Endodermal cell (in vitro differentiated cells): Measurements from ENCODE around the gene ZNF423. TPM values are rescaled to one million over a fixed set of nuclear protein-coding genes. Genes with fewer than 3 reads are reported as not detected.
A peak's percentile ranks its signal among the peaks of the same experiment; 100 is the strongest.

Experiments used
- DNase-seq: peaks from one replicate; pipeline ENCODE4 v3.0.0-alpha.2; 2017
- H3K27ac ChIP-seq: 2 replicates; pipeline ENCODE4 v1.5.1; 2013; ENCODE audit warnings: mild to moderate bottlenecking, low read depth, low read length, moderate library complexity
- H3K27me3 ChIP-seq: 2 replicates; pipeline ENCODE4 v1.6.1; 2013; ENCODE audit warnings: mild to moderate bottlenecking, low read length, moderate library complexity; ENCODE audit not compliant: insufficient read depth, control insufficient read depth, poor library complexity, severe bottlenecking
- H3K36me3 ChIP-seq: 2 replicates; pipeline ENCODE4 v1.7.0; 2013; ENCODE audit warnings: mild to moderate bottlenecking, low read length, moderate library complexity; ENCODE audit not compliant: control insufficient read depth, insufficient read depth
- H3K4me1 ChIP-seq: one replicate; pipeline ENCODE4 v1.7.0; 2013; ENCODE audit warnings: low read length; ENCODE audit not compliant: control insufficient read depth, insufficient read depth
- H3K4me3 ChIP-seq: 2 replicates; pipeline ENCODE4 v1.5.1; 2013; ENCODE audit warnings: mild to moderate bottlenecking, low read length, moderate library complexity
- H3K9ac ChIP-seq: 2 replicates; pipeline ENCODE4 v1.6.1; 2013; ENCODE audit warnings: mild to moderate bottlenecking, low read length, moderate library complexity; ENCODE audit not compliant: poor library complexity, severe bottlenecking; ENCODE audit errors: extremely low read depth
- H3K9me3 ChIP-seq: 2 replicates; pipeline ENCODE4 v1.6.1; 2013; ENCODE audit warnings: mild to moderate bottlenecking, low read length, moderate library complexity; ENCODE audit not compliant: control insufficient read depth
- H3K27ac Mint-ChIP-seq: 2 replicates; pipeline ENCODE4 v1.8.0; 2020; ENCODE audit warnings: mixed read lengths
- H3K27me3 Mint-ChIP-seq: 2 replicates; pipeline ENCODE4 v1.8.0; 2021; ENCODE audit warnings: mild to moderate bottlenecking, mixed read lengths; ENCODE audit not compliant: insufficient read depth
- H3K36me3 Mint-ChIP-seq: 2 replicates; pipeline ENCODE4 v1.8.0; 2020; ENCODE audit warnings: low read depth, mixed read lengths
- H3K4me1 Mint-ChIP-seq: 2 replicates; pipeline ENCODE4 v1.8.0; 2020; ENCODE audit warnings: mixed read lengths
- H3K4me3 Mint-ChIP-seq: 2 replicates; pipeline ENCODE4 v1.8.0; 2020; ENCODE audit warnings: mild to moderate bottlenecking, moderate library complexity, mixed read lengths
- H3K9me3 Mint-ChIP-seq: 2 replicates; pipeline ENCODE4 v1.8.0; 2020; ENCODE audit warnings: mild to moderate bottlenecking, mixed read lengths
- CTCF ChIP-seq: fragments of 200-600 bp; sonication (generic); conservative IDR thresholded peaks from 2 replicates; pipeline ENCODE4 v1.5.0; 2021; ENCODE audit warnings: antibody characterized with exemption, mild to moderate bottlenecking
- WGBS, 2 experiments: methylation state at CpG; one replicate each; pipeline versions ENCODE4 v1.1.5 to v1.1.7; 2013; ENCODE audit warnings: missing lambda C conversion rate in 2 of 2, mixed read lengths in 1 of 2; ENCODE audit not compliant: insufficient coverage in 1 of 2, insufficient read length in 1 of 2; 5-methylcytosine and 5-hydroxymethylcytosine counted together
- total RNA-seq, 2 donors: library from RNA; stranded (reverse); fragmentation: NEBNext Ultra II Directional in 1 of 2; extraction: Animal tissue kit (Norgen Biotek cat#: 25700) in 1 of 2; gene quantifications; 2 replicates in 1 of 2; 3 replicates in 1 of 2; pipeline ENCODE4 v1.2.1, GENCODE V29; 2021

The ZNF423 gene
- total RNA-seq, 2 donors from 2014 or later: 30.3 to 41.9 TPM

- H3K4me1 Mint-ChIP-seq: peaks cover 3% of the 10 kb centered on the region
- H3K4me3 ChIP-seq: no peak overlapping the region
- peaks cover 37% of the 10 kb centered on the region for H3K9me3 Mint-ChIP-seq
- H3K4me1 ChIP-seq: no peaks in the 10 kb centered on the region
- H3K36me3 Mint-ChIP-seq: peaks cover 35% of the 10 kb centered on the region
- no peaks in the 10 kb centered on the region for H3K27me3 Mint-ChIP-seq
- H3K27ac ChIP-seq: no peak overlapping the region
- whole genome bisulfite sequencing, 2 experiments: 74% methylated on average over 4 to 5 of the region's 5 CpGs
- no peak overlapping the region for H3K9ac ChIP-seq
- no peak for DNase-seq
- no peak overlapping the region for H3K27ac Mint-ChIP-seq
- no peaks in the 10 kb centered on the region for H3K27me3 ChIP-seq
- no peak overlapping the region for H3K4me3 Mint-ChIP-seq
- H3K36me3 ChIP-seq: peaks cover 9% of the 10 kb centered on the region
- no peak for TF ChIP-seq CTCF
- peaks cover 40% of the 10 kb centered on the region for H3K9me3 ChIP-seq
These were observed 206.7 kb downstream of the ZNF423 start for GRCh38 chr16:49649013-49649765.

- Histone ChIP-seq H3K36me3 (peaks cover 9% of the 10 kb centered on the region), H3K27ac (no peak overlapping the region), H3K27me3 (no peaks in the 10 kb centered on the region), H3K9ac (no peak overlapping the region), H3K9me3 (peaks cover 40% of the 10 kb centered on the region), H3K4me1 (no peaks in the 10 kb centered on the region), H3K4me3 (peak overlapping the region; percentile 10)
- 60 to 64% methylated on average over 2 of the region's 2 CpGs for WGBS, 2 experiments
- no peak for DNase-seq
- H3K4me3 Mint-ChIP-seq: no peak overlapping the region
- H3K9me3 Mint-ChIP-seq: peaks cover 37% of the 10 kb centered on the region
- no peak overlapping the region for H3K27ac Mint-ChIP-seq
- H3K36me3 Mint-ChIP-seq: peaks cover 35% of the 10 kb centered on the region
- peaks cover 7% of the 10 kb centered on the region for H3K4me1 Mint-ChIP-seq
- no peak for TF ChIP-seq CTCF
- H3K27me3 Mint-ChIP-seq: no peaks in the 10 kb centered on the region
These were observed 208.2 kb downstream of the ZNF423 start for GRCh38 chr16:49647673-49648072.

- peaks cover 16% of the 10 kb centered on the region for H3K4me1 Mint-ChIP-seq
- no peak overlapping the region for H3K4me3 Mint-ChIP-seq
- H3K9me3 Mint-ChIP-seq: peaks cover 37% of the 10 kb centered on the region
- peaks cover 9% of the 10 kb centered on the region for H3K36me3 ChIP-seq
- peaks cover 40% of the 10 kb centered on the region for H3K9me3 ChIP-seq
- H3K4me3 ChIP-seq: no peak overlapping the region
- H3K27ac ChIP-seq: no peak overlapping the region
- H3K27me3 Mint-ChIP-seq: no peaks in the 10 kb centered on the region
- no peaks in the 10 kb centered on the region for H3K27me3 ChIP-seq
- peaks cover 9% of the 10 kb centered on the region for H3K4me1 ChIP-seq
- no peak overlapping the region for H3K9ac ChIP-seq
- WGBS, 2 experiments: 85% methylated on average over 1 of the region's 1 CpG; no CpG with 5 or more reads in 1 of the 2 experiments
- H3K27ac Mint-ChIP-seq: no peak overlapping the region
- TF ChIP-seq CTCF: no peak
- peaks cover 35% of the 10 kb centered on the region for H3K36me3 Mint-ChIP-seq
- DNase-seq: no peak
These were observed 210.6 kb downstream of the ZNF423 start for GRCh38 chr16:49645263-49645662.
